SK-N-SH (cell line): ENCODE results near the gene SETSIP.

ENCODE experiments used
- CHD2 ChIP-seq: fragments of 150-350 bp; IDR thresholded peaks from 2 replicates; pipeline ENCODE4 v1.6.1; 2018; ENCODE audit warnings: low read length; ENCODE audit not compliant: partially characterized antibody
- EZH2phosphoT487 ChIP-seq: fragments of 200-600 bp; sonication (generic); IDR thresholded peaks from 2 replicates; pipeline ENCODE4 v1.6.1; 2017; ENCODE audit warnings: low read depth, mixed run types, mild to moderate bottlenecking, antibody characterized with exemption, moderate library complexity, borderline replicate concordance
- GABPA ChIP-seq: IDR thresholded peaks from 2 replicates; pipeline ENCODE4 v1.4.0; 2012; ENCODE audit warnings: low read depth, mild to moderate bottlenecking
- GATA2 ChIP-seq: sonication (generic); formaldehyde crosslinking; IDR thresholded peaks from 2 replicates; pipeline ENCODE4 v1.5.0; 2020; ENCODE audit warnings: mild to moderate bottlenecking, missing genetic modification reagents
- RCOR1 ChIP-seq: fragments of 150-350 bp; IDR thresholded peaks from 2 replicates; pipeline ENCODE4 v1.6.1; 2017; ENCODE audit warnings: antibody characterized with exemption, low read length
- SMC3 ChIP-seq: IDR thresholded peaks from 2 replicates; pipeline ENCODE4 v1.6.1; 2012; ENCODE audit warnings: low read depth, low read length, improper control_type of control experiment
- ZBTB33 ChIP-seq: IDR thresholded peaks from 2 replicates; pipeline ENCODE4 v1.4.0; 2012; ENCODE audit warnings: low read depth, borderline replicate concordance
- TF ChIP-seq, protein P1 (sequence below): fragments of 200-600 bp; sonication (generic); IDR thresholded peaks from 2 replicates; pipeline ENCODE4 v1.6.1; 2017; ENCODE audit warnings: antibody characterized with exemption, mild to moderate bottlenecking, moderate library complexity
- TF ChIP-seq, protein P2 (sequence below): IDR thresholded peaks from 2 replicates; pipeline ENCODE4 v1.6.1; 2012; ENCODE audit warnings: mild to moderate bottlenecking, low read depth, low read length, moderate library complexity

GRCh38 chr1:92081031-92081430, 5.8 kb upstream of the SETSIP start:
- TF ChIP-seq, protein P1, sequence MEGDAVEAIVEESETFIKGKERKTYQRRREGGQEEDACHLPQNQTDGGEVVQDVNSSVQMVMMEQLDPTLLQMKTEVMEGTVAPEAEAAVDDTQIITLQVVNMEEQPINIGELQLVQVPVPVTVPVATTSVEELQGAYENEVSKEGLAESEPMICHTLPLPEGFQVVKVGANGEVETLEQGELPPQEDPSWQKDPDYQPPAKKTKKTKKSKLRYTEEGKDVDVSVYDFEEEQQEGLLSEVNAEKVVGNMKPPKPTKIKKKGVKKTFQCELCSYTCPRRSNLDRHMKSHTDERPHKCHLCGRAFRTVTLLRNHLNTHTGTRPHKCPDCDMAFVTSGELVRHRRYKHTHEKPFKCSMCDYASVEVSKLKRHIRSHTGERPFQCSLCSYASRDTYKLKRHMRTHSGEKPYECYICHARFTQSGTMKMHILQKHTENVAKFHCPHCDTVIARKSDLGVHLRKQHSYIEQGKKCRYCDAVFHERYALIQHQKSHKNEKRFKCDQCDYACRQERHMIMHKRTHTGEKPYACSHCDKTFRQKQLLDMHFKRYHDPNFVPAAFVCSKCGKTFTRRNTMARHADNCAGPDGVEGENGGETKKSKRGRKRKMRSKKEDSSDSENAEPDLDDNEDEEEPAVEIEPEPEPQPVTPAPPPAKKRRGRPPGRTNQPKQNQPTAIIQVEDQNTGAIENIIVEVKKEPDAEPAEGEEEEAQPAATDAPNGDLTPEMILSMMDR, result no peak
- TF ChIP-seq, protein P2, sequence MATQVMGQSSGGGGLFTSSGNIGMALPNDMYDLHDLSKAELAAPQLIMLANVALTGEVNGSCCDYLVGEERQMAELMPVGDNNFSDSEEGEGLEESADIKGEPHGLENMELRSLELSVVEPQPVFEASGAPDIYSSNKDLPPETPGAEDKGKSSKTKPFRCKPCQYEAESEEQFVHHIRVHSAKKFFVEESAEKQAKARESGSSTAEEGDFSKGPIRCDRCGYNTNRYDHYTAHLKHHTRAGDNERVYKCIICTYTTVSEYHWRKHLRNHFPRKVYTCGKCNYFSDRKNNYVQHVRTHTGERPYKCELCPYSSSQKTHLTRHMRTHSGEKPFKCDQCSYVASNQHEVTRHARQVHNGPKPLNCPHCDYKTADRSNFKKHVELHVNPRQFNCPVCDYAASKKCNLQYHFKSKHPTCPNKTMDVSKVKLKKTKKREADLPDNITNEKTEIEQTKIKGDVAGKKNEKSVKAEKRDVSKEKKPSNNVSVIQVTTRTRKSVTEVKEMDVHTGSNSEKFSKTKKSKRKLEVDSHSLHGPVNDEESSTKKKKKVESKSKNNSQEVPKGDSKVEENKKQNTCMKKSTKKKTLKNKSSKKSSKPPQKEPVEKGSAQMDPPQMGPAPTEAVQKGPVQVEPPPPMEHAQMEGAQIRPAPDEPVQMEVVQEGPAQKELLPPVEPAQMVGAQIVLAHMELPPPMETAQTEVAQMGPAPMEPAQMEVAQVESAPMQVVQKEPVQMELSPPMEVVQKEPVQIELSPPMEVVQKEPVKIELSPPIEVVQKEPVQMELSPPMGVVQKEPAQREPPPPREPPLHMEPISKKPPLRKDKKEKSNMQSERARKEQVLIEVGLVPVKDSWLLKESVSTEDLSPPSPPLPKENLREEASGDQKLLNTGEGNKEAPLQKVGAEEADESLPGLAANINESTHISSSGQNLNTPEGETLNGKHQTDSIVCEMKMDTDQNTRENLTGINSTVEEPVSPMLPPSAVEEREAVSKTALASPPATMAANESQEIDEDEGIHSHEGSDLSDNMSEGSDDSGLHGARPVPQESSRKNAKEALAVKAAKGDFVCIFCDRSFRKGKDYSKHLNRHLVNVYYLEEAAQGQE, result no peak
- no peak for TF ChIP-seq GATA2 (CRISPR knock-in tag)
- no peak for TF ChIP-seq ZBTB33
- no peak for TF ChIP-seq CHD2
- TF ChIP-seq SMC3, result no peak
- TF ChIP-seq EZH2phosphoT487, result no peak
- no peak for TF ChIP-seq RCOR1
- no peak for TF ChIP-seq GABPA
